SK-N-SH (cell line): Measurements from ENCODE around the gene PRRX1. TPM values are rescaled to one million over a fixed set of nuclear protein-coding genes. Genes with fewer than 3 reads are reported as not detected.

Source experiments
- CTCF ChIA-PET: fragments of 300-600, 350-600 bp; formaldehyde crosslinking; extraction: SDS; loops from one replicate; lab custom pipeline; 2021; lab: Yijun Ruan, JAX
- POLR2A ChIA-PET: fragments of 350-600 bp; sonication (Branson Sonifier 250); formaldehyde crosslinking; extraction: SDS; loops from one replicate; lab custom pipeline; 2020; ENCODE audit warnings: antibody characterized with exemption, inconsistent platforms; lab: Yijun Ruan, JAX
- DNase-seq: peaks from one replicate; pipeline ENCODE4 v3.0.0; 2012
- H2AFZ ChIP-seq: fragments of 200-600 bp; sonication (generic); 2 replicates; pipeline ENCODE4 v1.8.1; 2016; ENCODE audit warnings: antibody characterized with exemption, mild to moderate bottlenecking, low read depth
- H3F3A ChIP-seq: fragments of 200-600 bp; sonication (generic); replicated peaks from 2 replicates; pipeline ENCODE3; 2016; ENCODE audit warnings: antibody characterized with exemption, mild to moderate bottlenecking; ENCODE audit not compliant: insufficient read depth
- H3K27ac ChIP-seq, 2 experiments: fragments of 200-500 bp in 1 of 2; fragments of 200-600 bp in 1 of 2; sonication (Bioruptor generic) in 1 of 2; sonication (generic), shearing (Covaris generic) in 1 of 2; 2 replicates each; pipeline versions ENCODE4 v1.5.1 to v1.6.1; 2014 to 2016; ENCODE audit warnings: low read depth in 2 of 2, inconsistent platforms in 1 of 2, low read length in 1 of 2, mild to moderate bottlenecking in 1 of 2, mixed read lengths in 1 of 2
- H3K27me3 ChIP-seq: fragments of 200-600 bp; sonication (generic), shearing (Covaris generic); 2 replicates; pipeline ENCODE4 v1.6.1; 2016; ENCODE audit warnings: mixed run types; ENCODE audit not compliant: insufficient read depth
- H3K36me3 ChIP-seq, 2 experiments: fragments of 200-500 bp in 1 of 2; fragments of 200-600 bp in 1 of 2; sonication (Bioruptor generic) in 1 of 2; sonication (generic) in 1 of 2; replicated peaks in 1 of 2; 2 replicates each; pipeline versions ENCODE3 to v1.5.1; 2014 to 2016; ENCODE audit warnings: low read length in 1 of 2, mild to moderate bottlenecking in 1 of 2; ENCODE audit not compliant: insufficient read depth in 2 of 2, control insufficient read depth in 1 of 2
- H3K4me1 ChIP-seq, 2 experiments: fragments of 200-500 bp in 1 of 2; fragments of 200-600 bp in 1 of 2; sonication (Bioruptor generic) in 1 of 2; sonication (generic), shearing (Covaris generic) in 1 of 2; 2 replicates each; pipeline versions ENCODE4 v1.5.1 to v1.6.1; 2014 to 2016; ENCODE audit warnings: low read depth in 1 of 2, low read length in 1 of 2, mixed run types in 1 of 2; ENCODE audit not compliant: insufficient read depth in 2 of 2, control insufficient read depth in 1 of 2
- H3K4me2 ChIP-seq: fragments of 200-600 bp; sonication (generic), shearing (Covaris generic); 2 replicates; pipeline ENCODE4 v1.6.1; 2017; ENCODE audit warnings: mixed run types
- H3K4me3 ChIP-seq, 2 experiments: fragments of 200-500 bp in 1 of 2; fragments of 200-600 bp in 1 of 2; sonication (Bioruptor generic) in 1 of 2; sonication (generic), shearing (Covaris generic) in 1 of 2; 2 replicates each; pipeline versions ENCODE4 v1.5.1 to v1.8.1; 2014 to 2016; ENCODE audit warnings: low read depth in 2 of 2, inconsistent platforms in 1 of 2, low read length in 1 of 2, mild to moderate bottlenecking in 1 of 2, mixed read lengths in 1 of 2, moderate library complexity in 1 of 2
- H3K79me2 ChIP-seq: fragments of 200-600 bp; sonication (generic); 2 replicates; pipeline ENCODE4 v1.8.1; 2017; ENCODE audit warnings: mild to moderate bottlenecking; ENCODE audit not compliant: insufficient read depth
- H3K9ac ChIP-seq: fragments of 200-600 bp; sonication (generic); 2 replicates; pipeline ENCODE4 v1.6.1; 2017; ENCODE audit warnings: mixed run types
- H3K9me2 ChIP-seq: fragments of 200-600 bp; sonication (generic); 2 replicates; pipeline ENCODE4 v1.6.1; 2017; ENCODE audit warnings: mixed run types
- H3K9me3 ChIP-seq: fragments of 200-600 bp; sonication (generic); 2 replicates; pipeline ENCODE4 v1.6.1; 2017; ENCODE audit warnings: mixed run types, mild to moderate bottlenecking, moderate library complexity
- H4K20me1 ChIP-seq: fragments of 200-600 bp; sonication (generic); 2 replicates; pipeline ENCODE4 v1.6.1; 2017; ENCODE audit warnings: mild to moderate bottlenecking, mixed run types; ENCODE audit not compliant: insufficient read depth
- CHD2 ChIP-seq: fragments of 150-350 bp; IDR thresholded peaks from 2 replicates; pipeline ENCODE4 v1.6.1; 2018; ENCODE audit warnings: low read length; ENCODE audit not compliant: partially characterized antibody
- EP300 ChIP-seq, 2 experiments: IDR thresholded peaks; 2 replicates each; pipeline versions ENCODE4 v1.4.0 to v1.6.1; 2012; ENCODE audit warnings: borderline replicate concordance in 1 of 2, low read depth in 1 of 2, low read length in 1 of 2
- FOSL2 ChIP-seq: IDR thresholded peaks from 2 replicates; pipeline ENCODE4 v1.4.0; 2012; ENCODE audit warnings: low read depth, mild to moderate bottlenecking, moderate library complexity, borderline replicate concordance
- FOXM1 ChIP-seq: IDR thresholded peaks from 2 replicates; pipeline ENCODE4 v1.4.0; 2012; ENCODE audit warnings: low read depth, mild to moderate bottlenecking
- GATA2 ChIP-seq: sonication (generic); formaldehyde crosslinking; IDR thresholded peaks from 2 replicates; pipeline ENCODE4 v1.5.0; 2020; ENCODE audit warnings: mild to moderate bottlenecking, missing genetic modification reagents
- JUND ChIP-seq: IDR thresholded peaks from 2 replicates; pipeline ENCODE4 v1.4.0; 2012
- MEF2A ChIP-seq: IDR thresholded peaks from 2 replicates; pipeline ENCODE4 v1.4.0; 2012; ENCODE audit warnings: low read depth, borderline replicate concordance
- NFIC ChIP-seq: IDR thresholded peaks from 2 replicates; pipeline ENCODE4 v1.4.0; 2012; ENCODE audit warnings: borderline replicate concordance
- NRF1 ChIP-seq: IDR thresholded peaks from 2 replicates; pipeline ENCODE4 v1.6.1; 2012; ENCODE audit warnings: low read depth, mild to moderate bottlenecking, low read length
- POLR2AphosphoS5 ChIP-seq: IDR thresholded peaks from 2 replicates; pipeline ENCODE4 v1.6.1; 2012; ENCODE audit warnings: low read depth, low read length
- RCOR1 ChIP-seq: fragments of 150-350 bp; IDR thresholded peaks from 2 replicates; pipeline ENCODE4 v1.6.1; 2017; ENCODE audit warnings: antibody characterized with exemption, low read length
- RXRA ChIP-seq: IDR thresholded peaks from 2 replicates; pipeline ENCODE4 v1.4.0; 2012; ENCODE audit warnings: low read depth, mild to moderate bottlenecking, borderline replicate concordance
- SIN3A ChIP-seq: IDR thresholded peaks from 2 replicates; pipeline ENCODE4 v1.6.1; 2012; ENCODE audit warnings: low read depth, mild to moderate bottlenecking, low read length, moderate library complexity, borderline replicate concordance
- TCF12 ChIP-seq: IDR thresholded peaks from 2 replicates; pipeline ENCODE4 v1.4.0; 2012
- TEAD4 ChIP-seq: IDR thresholded peaks from 2 replicates; pipeline ENCODE4 v1.4.0; 2012; ENCODE audit warnings: mild to moderate bottlenecking, borderline replicate concordance; ENCODE audit not compliant: insufficient read depth
- polyA plus RNA-seq, 3 experiments: library from polyadenylated mRNA; depleted of rRNA; stranded (reverse); fragments of >200 nt; gene quantifications; 2 replicates each; pipeline ENCODE4 v1.2.3, GENCODE V29; 2012
- TF ChIP-seq, protein P1 (sequence below): IDR thresholded peaks from 2 replicates; pipeline ENCODE4; 2012
- TF ChIP-seq, protein P2 (sequence below): IDR thresholded peaks from 2 replicates; pipeline ENCODE4 v1.4.0; 2012; ENCODE audit warnings: low read depth, borderline replicate concordance
- TF ChIP-seq, protein P3 (sequence below): fragments of 150-350 bp; IDR thresholded peaks from 2 replicates; pipeline ENCODE4 v1.6.1; 2017; ENCODE audit warnings: antibody characterized with exemption, low read length, low read depth, borderline replicate concordance

The PRRX1 gene
- polyA plus RNA-seq, 1 of the 3 experiments (the other 2 are of a cell fraction), result 356 TPM

DNA sequence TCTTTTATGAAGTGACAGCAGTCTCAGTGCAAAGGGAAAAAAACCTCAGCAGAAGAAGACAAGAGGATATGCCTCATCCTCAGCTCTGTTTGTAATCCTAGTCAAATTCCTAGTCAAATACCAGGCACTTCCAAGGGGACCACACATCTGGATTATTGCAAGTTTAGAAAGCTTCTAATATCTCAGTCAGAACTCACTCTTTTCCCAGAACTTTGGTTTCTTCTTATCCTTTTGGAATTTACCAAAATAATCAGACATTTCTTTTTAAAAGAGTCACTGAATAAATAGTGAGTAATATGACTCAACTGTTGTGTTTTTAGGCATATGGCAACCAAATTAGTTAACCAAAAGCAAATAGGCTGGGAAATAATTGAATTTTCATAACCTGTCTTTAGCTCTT lies 47.8 kb downstream of the PRRX1 start:
- peak overlapping the region; percentile 65; the same call in 1 of the 2 replicates for H3K9ac ChIP-seq
- H3K9me2 ChIP-seq, result no peaks in the 10 kb centered on the region
- peak overlapping the region; percentile 71 to 99; a peak in 3 of 4 replicates for H3K27ac ChIP-seq
- H3K9me3 ChIP-seq, result no peaks in the 10 kb centered on the region
- peaks cover 33 to 49% of the 10 kb centered on the region in 2 experiments for H3K36me3 ChIP-seq
- H2AFZ ChIP-seq, result no peak overlapping the region
- DNase-seq, result no peak
- H3K4me1 ChIP-seq, result peaks cover 8 to 64% of the 10 kb centered on the region in 2 experiments
- peaks cover 88% of the 10 kb centered on the region for H3K79me2 ChIP-seq
- ChIA-PET POLR2A (no interaction called here), CTCF (interaction anchor here (1.1 to 2.1 kb wide), 2 partner anchors 23 kb away, joined by 4 to 6 read pairs; no protein-coding TSS in a partner anchor)
- no peak overlapping the region for H3K4me3 ChIP-seq
- no peaks in the 10 kb centered on the region for H3K27me3 ChIP-seq
- H3K4me2 ChIP-seq, result no peak overlapping the region
- peaks cover 87% of the 10 kb centered on the region for H3F3A ChIP-seq
- TF ChIP-seq, protein P1, sequence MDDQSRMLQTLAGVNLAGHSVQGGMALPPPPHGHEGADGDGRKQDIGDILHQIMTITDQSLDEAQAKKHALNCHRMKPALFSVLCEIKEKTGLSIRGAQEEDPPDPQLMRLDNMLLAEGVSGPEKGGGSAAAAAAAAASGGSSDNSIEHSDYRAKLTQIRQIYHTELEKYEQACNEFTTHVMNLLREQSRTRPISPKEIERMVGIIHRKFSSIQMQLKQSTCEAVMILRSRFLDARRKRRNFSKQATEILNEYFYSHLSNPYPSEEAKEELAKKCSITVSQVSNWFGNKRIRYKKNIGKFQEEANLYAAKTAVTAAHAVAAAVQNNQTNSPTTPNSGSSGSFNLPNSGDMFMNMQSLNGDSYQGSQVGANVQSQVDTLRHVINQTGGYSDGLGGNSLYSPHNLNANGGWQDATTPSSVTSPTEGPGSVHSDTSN, result peak; percentile 84
- TF ChIP-seq EP300 (IDR thresholded peaks at IDR 0.05; ENCODE audit: borderline replicate concordance in 1 of 2, low read depth in 1 of 2, low read length in 1 of 2) (peak in 1 of 2 experiments; percentile 14; a peak in 3 of 4 replicates), POLR2AphosphoS5 (peak; percentile 67), NRF1 (no peak), RXRA (no peak; the same call in 1 of the 2 replicates), TEAD4 (peak; percentile 88), TCF12 (peak; percentile 94), FOXM1 (peak; percentile 71; the same call in 1 of the 2 replicates), SIN3A (no peak), GATA2 (CRISPR knock-in tag) (no peak), MEF2A (peak; percentile 63), FOSL2 (peak; percentile 68), RCOR1 (no peak), NFIC (peak; percentile 58; the same call in 1 of the 2 replicates), JUND (peak; percentile 65), CHD2 (no peak)
- TF ChIP-seq, protein P2, sequence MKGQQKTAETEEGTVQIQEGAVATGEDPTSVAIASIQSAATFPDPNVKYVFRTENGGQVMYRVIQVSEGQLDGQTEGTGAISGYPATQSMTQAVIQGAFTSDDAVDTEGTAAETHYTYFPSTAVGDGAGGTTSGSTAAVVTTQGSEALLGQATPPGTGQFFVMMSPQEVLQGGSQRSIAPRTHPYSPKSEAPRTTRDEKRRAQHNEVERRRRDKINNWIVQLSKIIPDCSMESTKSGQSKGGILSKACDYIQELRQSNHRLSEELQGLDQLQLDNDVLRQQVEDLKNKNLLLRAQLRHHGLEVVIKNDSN, result no peak
- TF ChIP-seq, protein P3, sequence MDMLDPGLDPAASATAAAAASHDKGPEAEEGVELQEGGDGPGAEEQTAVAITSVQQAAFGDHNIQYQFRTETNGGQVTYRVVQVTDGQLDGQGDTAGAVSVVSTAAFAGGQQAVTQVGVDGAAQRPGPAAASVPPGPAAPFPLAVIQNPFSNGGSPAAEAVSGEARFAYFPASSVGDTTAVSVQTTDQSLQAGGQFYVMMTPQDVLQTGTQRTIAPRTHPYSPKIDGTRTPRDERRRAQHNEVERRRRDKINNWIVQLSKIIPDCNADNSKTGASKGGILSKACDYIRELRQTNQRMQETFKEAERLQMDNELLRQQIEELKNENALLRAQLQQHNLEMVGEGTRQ, result no peak
- H4K20me1 ChIP-seq, result no peaks in the 10 kb centered on the region; the same call in 1 of the 2 replicates
